K562 treated with DMSO at 1 percent for 4 hours (cell line): ENCODE results near the gene EMID1. TPM values are rescaled to one million over a fixed set of nuclear protein-coding genes. Genes with fewer than 3 reads are reported as not detected.

Experiments used
- total RNA-seq: library from RNA; unstranded; fragments of 300-600 nt; gene quantifications from 2 replicates; pipeline ENCODE4 v1.2.3, GENCODE V29; 2022; ENCODE audit not compliant: insufficient read depth

The EMID1 gene
- total RNA-seq, result 77.5 and 98.7 TPM in 2 replicates

DNA sequence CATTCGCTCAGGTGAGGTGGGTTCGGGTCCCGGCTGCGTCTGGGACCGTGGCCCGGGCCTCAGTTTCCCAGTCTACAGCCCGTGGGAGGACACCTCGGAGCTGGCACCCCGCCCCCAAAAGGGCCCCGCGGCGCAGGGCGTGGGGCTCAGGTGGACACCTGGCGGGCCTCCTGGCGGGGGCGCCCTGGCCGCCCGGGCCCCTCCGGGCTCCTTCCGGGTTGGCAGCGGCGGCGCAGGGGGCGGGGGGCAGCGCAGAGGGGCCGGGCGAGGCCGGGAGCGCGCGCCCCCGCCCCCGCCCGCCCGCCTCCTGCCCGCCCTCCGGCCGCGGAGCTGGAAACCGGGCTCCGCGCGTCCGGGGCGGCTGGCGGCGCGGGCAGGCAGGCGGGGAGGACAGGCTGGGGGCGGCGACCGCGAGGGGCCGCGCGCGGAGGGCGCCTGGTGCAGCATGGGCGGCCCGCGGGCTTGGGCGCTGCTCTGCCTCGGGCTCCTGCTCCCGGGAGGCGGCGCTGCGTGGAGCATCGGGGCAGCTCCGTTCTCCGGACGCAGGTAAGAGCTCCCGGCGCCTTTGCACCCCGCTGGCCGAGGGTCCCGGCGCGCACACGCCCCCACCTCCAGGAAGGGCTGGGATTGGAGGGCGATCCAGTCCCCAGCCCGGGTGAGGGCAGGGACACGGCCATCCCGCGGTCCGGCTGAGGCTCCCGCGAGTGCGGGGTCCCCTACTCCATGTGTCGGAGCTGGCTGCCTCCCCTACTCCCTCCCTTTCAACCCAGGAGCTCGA, at the start of gene EMID1:
EMID1 (plus strand) TSS at position 303 of the 778 bp plus-strand sequence; CDS start at position 446, 143 bp downstream.

GRCh38 chr22:29267858-29268510, 62.3 kb downstream of the EMID1 start, which contains the start of the genes EWSR1 and RHBDD3:
Gene EWSR1 (plus strand): TSS chr22:29268268. CDS start chr22:29268337, 69 bp downstream.
Gene RHBDD3 (minus strand): TSS chr22:29267981. CDS start chr22:29265626, 2,355 bp downstream.

DNA sequence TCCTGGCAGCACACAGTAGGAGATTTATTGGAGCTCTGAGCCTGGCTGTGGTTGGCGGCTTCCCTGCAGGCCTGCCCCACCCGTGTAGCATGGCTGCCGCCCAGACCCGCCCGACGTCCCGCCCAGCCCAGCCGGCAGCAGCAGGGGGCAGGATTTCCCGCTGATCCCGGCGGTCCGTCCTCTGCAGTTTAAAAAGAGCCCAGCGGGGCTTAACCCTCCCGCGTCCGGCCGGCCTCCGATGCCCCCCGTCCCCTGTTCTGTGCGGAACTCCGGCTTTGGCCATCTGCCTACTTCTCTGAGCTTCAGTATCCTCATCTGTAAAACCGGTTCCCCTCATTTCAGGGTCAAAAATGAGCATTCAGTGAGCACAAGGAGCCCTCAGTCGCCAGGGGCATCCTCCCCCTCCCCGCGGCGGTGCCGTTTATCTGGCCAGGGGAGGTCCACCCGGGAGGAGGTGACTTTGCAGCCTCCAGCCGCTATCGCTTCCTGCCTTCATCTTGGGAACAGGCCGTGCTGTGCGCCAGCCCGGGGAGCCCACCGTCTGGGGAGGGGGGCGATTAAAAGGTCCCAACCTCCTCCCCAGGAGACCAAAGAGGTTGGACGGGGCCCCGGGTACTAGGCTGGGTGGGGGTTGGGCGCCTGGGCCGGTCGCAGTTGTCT, 100.6 kb downstream of the EMID1 start, which contains the start of gene GAS2L1:
GAS2L1 (plus strand) TSS at position 476 of the 660 bp plus-strand sequence. CDS start 1,456 bp downstream, outside the sequence.

Other genes with a start within 250 kb of the EMID1 start
- gene C22orf31, start 144.1 kb upstream of the EMID1 start, total RNA-seq, result not detected in 2 replicates
- 15.6 and 26.1 TPM in 2 replicates for gene KREMEN1, start 132.9 kb upstream of the EMID1 start, total RNA-seq
- gene RHBDD3, start 62.1 kb downstream of the EMID1 start, total RNA-seq, result 37.8 and 39.9 TPM in 2 replicates
- gene EWSR1, start 62.4 kb downstream of the EMID1 start, total RNA-seq, result 173 and 192 TPM in 2 replicates
- gene GAS2L1, start 100.8 kb downstream of the EMID1 start, total RNA-seq, result 17.3 and 21.5 TPM in 2 replicates
- gene RASL10A, start 109.8 kb downstream of the EMID1 start, total RNA-seq, result not detected in 2 replicates
- gene AP1B1, start 182.7 kb downstream of the EMID1 start, total RNA-seq, result 54.9 and 57.1 TPM in 2 replicates
- gene RFPL1, start 232.7 kb downstream of the EMID1 start, total RNA-seq, result not detected in 2 replicates